Measurements from ENCODE around the gene CDC5L. TPM values are rescaled to one million over a fixed set of nuclear protein-coding genes. Genes with fewer than 3 reads are reported as not detected.

Gene CDC5L
- total RNA-seq (2021; ENCODE audit: unreplicated experiment) = 24.6 TPM
- 7.6 and 11.4 TPM in 2 replicates for polyA plus RNA-seq (2012)
- percentile 86 among the genes with signal in this experiment for Bru-seq, nascent RNA
- percentile 81 among the genes with signal in this experiment for BruChase-seq, experiment 1, labeled RNA remaining after a 6-hour chase
- percentile 78 among the genes with signal in this experiment for BruChase-seq, experiment 2, labeled RNA remaining after a 2-hour chase
- long read RNA-seq, full-length matches to known transcripts = 52 of 92 reads
- long read RNA-seq, partial matches to known transcripts = 31 of 92 reads
- long read RNA-seq, other reads (novel, unspliced or antisense) = 9 of 92 reads

- Histone ChIP-seq H3K9me2 (ENCODE audit: insufficient read depth) (no peaks in the 10 kb centered on the region), H4K20me1 (ENCODE audit: insufficient read depth) (peaks cover 6% of the 10 kb centered on the region; the same call in 1 of the 2 replicates), H3K36me3 (ENCODE audit: control insufficient read depth in 1 of 2, insufficient read depth in 2 of 2, low read length in 2 of 2) (peaks cover 8 to 10% of the 10 kb centered on the region in 2 experiments; a peak in 3 of 4 replicates), H3K27me3 (ENCODE audit: insufficient read depth, low read length) (no peaks in the 10 kb centered on the region), H3K4me2 (ENCODE audit: low read length) (peak within 1 kb of the TSS; percentile 86), H3K9ac (ENCODE audit: low read length) (peak within 1 kb of the TSS; percentile 84), H3K9me3 (ENCODE audit: control insufficient read depth in 1 of 2, insufficient read depth in 1 of 2, low read depth in 1 of 2, low read length in 2 of 2) (no peaks in the 10 kb centered on the region), H3K4me1 (ENCODE audit: control insufficient read depth in 1 of 2, insufficient read depth in 2 of 2, low read length in 2 of 2) (peaks cover 8 to 19% of the 10 kb centered on the region in 2 experiments; a peak in 3 of 4 replicates), H3K4me3 (replicated peaks in 1 of 2; ENCODE audit: low read depth in 1 of 2, low read length in 2 of 2) (peak within 1 kb of the TSS; percentile 55 to 64), H2AFZ (ENCODE audit: low read depth, low read length, poor library complexity, severe bottlenecking) (peak within 1 kb of the TSS; percentile 69), H3K27ac (ENCODE audit: low read depth, low read length) (peak within 1 kb of the TSS; percentile 96), H3K79me2 (ENCODE audit: insufficient read depth, low read length) (peaks cover 42% of the 10 kb centered on the region)
- RAD21 ChIA-PET (ENCODE audit: low non-redundant PET in 1 of 2, low total read pairs in 2 of 2, uncharacterized antibody in 2 of 2, unreplicated experiment in 2 of 2) = no interaction called here
- POLR2A ChIA-PET = no interaction called here
- DNase-seq (ENCODE audit: low read depth, low spot score) (peak; percentile 98), ATAC-seq (peak; percentile 93)
- CTCF ChIA-PET = interaction anchor here (1.0 kb wide), 1 partner anchor 42 kb away, joined by 3 read pairs; no protein-coding TSS in a partner anchor
- intact Hi-C loops (cut with micrococcal nuclease) = no loop called here
- BruUV-seq (replicated peaks) = no TSS peak
- TF ChIP-seq ZNF274 (IDR thresholded peaks at IDR 0.05; ENCODE audit: low read depth, low read length) (no peak), CBX3 (IDR thresholded peaks at IDR 0.05; ENCODE audit: low read depth) (no peak), JUND (IDR thresholded peaks at IDR 0.05) (peak; percentile 7; the same call in 1 of the 2 replicates), POLR2A (IDR thresholded peaks at IDR 0.05; ENCODE audit: borderline replicate concordance, extremely low read depth, insufficient read depth, insufficient read length) (peak; percentile 72), SRF (IDR thresholded peaks at IDR 0.05; ENCODE audit: low read depth) (no peak), MAX (IDR thresholded peaks at IDR 0.05) (peak; percentile 82), CEBPB (IDR thresholded peaks at IDR 0.05; ENCODE audit: low read depth) (no peak), EZH2 (IDR thresholded peaks at IDR 0.05) (no peak), CTCF (IDR thresholded peaks at IDR 0.05 in 2 of 3, conservative IDR thresholded peaks at IDR 0.05 in 1 of 3; ENCODE audit: borderline replicate concordance in 1 of 3, insufficient read depth in 1 of 3, low read depth in 2 of 3, low read length in 2 of 3) (no peak), ATF3 (IDR thresholded peaks at IDR 0.05) (no peak), EZH2phosphoT487 (IDR thresholded peaks at IDR 0.05; ENCODE audit: borderline replicate concordance) (no peak), FOSL1 (IDR thresholded peaks at IDR 0.05; ENCODE audit: low read depth) (no peak), RAD21 (IDR thresholded peaks at IDR 0.05; ENCODE audit: low read depth) (no peak), ZFX (IDR thresholded peaks at IDR 0.05) (no peak; the same call in 1 of the 2 replicates), ELF1 (IDR thresholded peaks at IDR 0.05; ENCODE audit: borderline replicate concordance, low read depth) (no peak; the same call in 1 of the 2 replicates)
- TF ChIP-seq, protein P1, sequence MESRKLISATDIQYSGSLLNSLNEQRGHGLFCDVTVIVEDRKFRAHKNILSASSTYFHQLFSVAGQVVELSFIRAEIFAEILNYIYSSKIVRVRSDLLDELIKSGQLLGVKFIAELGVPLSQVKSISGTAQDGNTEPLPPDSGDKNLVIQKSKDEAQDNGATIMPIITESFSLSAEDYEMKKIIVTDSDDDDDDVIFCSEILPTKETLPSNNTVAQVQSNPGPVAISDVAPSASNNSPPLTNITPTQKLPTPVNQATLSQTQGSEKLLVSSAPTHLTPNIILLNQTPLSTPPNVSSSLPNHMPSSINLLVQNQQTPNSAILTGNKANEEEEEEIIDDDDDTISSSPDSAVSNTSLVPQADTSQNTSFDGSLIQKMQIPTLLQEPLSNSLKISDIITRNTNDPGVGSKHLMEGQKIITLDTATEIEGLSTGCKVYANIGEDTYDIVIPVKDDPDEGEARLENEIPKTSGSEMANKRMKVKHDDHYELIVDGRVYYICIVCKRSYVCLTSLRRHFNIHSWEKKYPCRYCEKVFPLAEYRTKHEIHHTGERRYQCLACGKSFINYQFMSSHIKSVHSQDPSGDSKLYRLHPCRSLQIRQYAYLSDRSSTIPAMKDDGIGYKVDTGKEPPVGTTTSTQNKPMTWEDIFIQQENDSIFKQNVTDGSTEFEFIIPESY (IDR thresholded peaks at IDR 0.05; ENCODE audit: extremely low read depth, insufficient replicate concordance, low read length) = peak; percentile 99
- TF ChIP-seq, protein P2, sequence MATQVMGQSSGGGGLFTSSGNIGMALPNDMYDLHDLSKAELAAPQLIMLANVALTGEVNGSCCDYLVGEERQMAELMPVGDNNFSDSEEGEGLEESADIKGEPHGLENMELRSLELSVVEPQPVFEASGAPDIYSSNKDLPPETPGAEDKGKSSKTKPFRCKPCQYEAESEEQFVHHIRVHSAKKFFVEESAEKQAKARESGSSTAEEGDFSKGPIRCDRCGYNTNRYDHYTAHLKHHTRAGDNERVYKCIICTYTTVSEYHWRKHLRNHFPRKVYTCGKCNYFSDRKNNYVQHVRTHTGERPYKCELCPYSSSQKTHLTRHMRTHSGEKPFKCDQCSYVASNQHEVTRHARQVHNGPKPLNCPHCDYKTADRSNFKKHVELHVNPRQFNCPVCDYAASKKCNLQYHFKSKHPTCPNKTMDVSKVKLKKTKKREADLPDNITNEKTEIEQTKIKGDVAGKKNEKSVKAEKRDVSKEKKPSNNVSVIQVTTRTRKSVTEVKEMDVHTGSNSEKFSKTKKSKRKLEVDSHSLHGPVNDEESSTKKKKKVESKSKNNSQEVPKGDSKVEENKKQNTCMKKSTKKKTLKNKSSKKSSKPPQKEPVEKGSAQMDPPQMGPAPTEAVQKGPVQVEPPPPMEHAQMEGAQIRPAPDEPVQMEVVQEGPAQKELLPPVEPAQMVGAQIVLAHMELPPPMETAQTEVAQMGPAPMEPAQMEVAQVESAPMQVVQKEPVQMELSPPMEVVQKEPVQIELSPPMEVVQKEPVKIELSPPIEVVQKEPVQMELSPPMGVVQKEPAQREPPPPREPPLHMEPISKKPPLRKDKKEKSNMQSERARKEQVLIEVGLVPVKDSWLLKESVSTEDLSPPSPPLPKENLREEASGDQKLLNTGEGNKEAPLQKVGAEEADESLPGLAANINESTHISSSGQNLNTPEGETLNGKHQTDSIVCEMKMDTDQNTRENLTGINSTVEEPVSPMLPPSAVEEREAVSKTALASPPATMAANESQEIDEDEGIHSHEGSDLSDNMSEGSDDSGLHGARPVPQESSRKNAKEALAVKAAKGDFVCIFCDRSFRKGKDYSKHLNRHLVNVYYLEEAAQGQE (IDR thresholded peaks at IDR 0.05; ENCODE audit: low read depth) = no peak
Measured at GRCh38 chr6:44387346-44388134, at the start of gene CDC5L. CDC5L (plus strand) TSS chr6:44387706; CDS start chr6:44387824, 118 bp downstream.
